Upper lobe of left lung (tissue), 6 donors: ENCODE measurements around the gene CAMK2N1. TPM values are rescaled to one million over a fixed set of nuclear protein-coding genes. Genes with fewer than 3 reads are reported as not detected.

Experiments
- ATAC-seq, 2 donors: fragments of 200-7000 bp; cut with Tn5 transposase; one replicate each; pipeline ENCODE4 v1.9.1; 2022; ENCODE audit warnings: mild to moderate bottlenecking in 2 of 2, moderate library complexity in 2 of 2; ENCODE audit not compliant: low FRiP score in 2 of 2
- DNase-seq, 2 donors: peaks; one replicate each; pipeline ENCODE4 v3.0.0-alpha.2; 2019 to 2020
- H3K27ac ChIP-seq, 4 donors: fragments of 200-600 bp; sonication (generic); one replicate each; pipeline ENCODE4 v1.5.1; 2016 to 2019
- H3K27me3 ChIP-seq, 4 donors: fragments of 200-600 bp; sonication (generic); one replicate each; pipeline ENCODE4 v1.5.1; 2017 to 2019
- H3K36me3 ChIP-seq, 4 donors: fragments of 200-600 bp; sonication (generic); one replicate each; pipeline ENCODE4 v1.5.1; 2016 to 2019
- H3K4me1 ChIP-seq, 4 donors: fragments of 200-600 bp; sonication (generic); one replicate each; pipeline ENCODE4 v1.5.1; 2018 to 2019
- H3K4me3 ChIP-seq, 4 donors: fragments of 200-600 bp; sonication (generic); one replicate each; pipeline ENCODE4 v1.5.1; 2017 to 2019; ENCODE audit warnings: mild to moderate bottlenecking in 2 of 4, moderate library complexity in 1 of 4
- H3K9me3 ChIP-seq, 4 donors: fragments of 200-600 bp; sonication (generic); one replicate each; pipeline ENCODE4 v1.5.1; 2018 to 2019
- EP300 ChIP-seq, 4 donors: sonication (generic); formaldehyde crosslinking; IDR thresholded peaks; one replicate each; pipeline ENCODE4 v1.5.1; 2017; ENCODE audit warnings: antibody characterized with exemption in 4 of 4, control low read depth in 2 of 4
- POLR2A ChIP-seq, 4 donors: fragments of 450-650 bp; IDR thresholded peaks; one replicate each; pipeline ENCODE4 v1.5.1; 2016 to 2017; ENCODE audit warnings: antibody characterized with exemption in 4 of 4, mild to moderate bottlenecking in 2 of 4
- POLR2AphosphoS5 ChIP-seq, 2 donors: sonication (generic); formaldehyde crosslinking; IDR thresholded peaks; one replicate each; pipeline ENCODE4 v1.5.1; 2017; ENCODE audit warnings: antibody characterized with exemption in 2 of 2
- WGBS, 2 donors: methylation state at CpG; one replicate each; pipeline ENCODE4 v1.1.5; 2017 to 2018; 5-methylcytosine and 5-hydroxymethylcytosine counted together
- total RNA-seq, 6 donors: library from RNA; depleted of rRNA in 4 of 6; stranded (reverse); fragments of >200 nt in 4 of 6; gene quantifications; one replicate each; pipeline versions ENCODE4 v1.1.0 to v1.2.1, GENCODE V29; 2016 to 2021
- TF ChIP-seq, protein P1 (sequence below), 6 experiments: fragments of 450-650 bp in 4 of 6; fragments of 200-600 bp in 2 of 6; sonication (generic) in 2 of 6; IDR thresholded peaks; one replicate each; pipeline ENCODE4 v1.5.1; 2016 to 2019; ENCODE audit warnings: antibody characterized with exemption in 6 of 6
- donor health status: DM: no; HTN: no; CAD: no; lungs with moderate emphysema.
- donor health status: DM: no; HTN: yes; CAD: no; lungs with severe emphysema.

The CAMK2N1 gene
- total RNA-seq, 6 donors from 2014 or later, result 18.4 to 63.9 (median 28.1) TPM

- Histone ChIP-seq H3K27ac (peak overlapping the region; percentile 64 to 83 (median 82)), H3K4me3 (peak overlapping the region in 3 of 4 donors; percentile 45 to 64 (median 58)), H3K4me1 (peaks cover 20 to 35% (median 25%) of the 10 kb centered on the region in 4 donors), H3K36me3 (no peaks in the 10 kb centered on the region), H3K27me3 (peaks cover 0 to 40% (median 22%) of the 10 kb centered on the region in 4 donors), H3K9me3 (no peaks in the 10 kb centered on the region)
- WGBS, 2 donors, result 26 to 30% methylated on average over 16 of the region's 16 CpGs
- ATAC-seq (no peak), DNase-seq (no peak)
- TF ChIP-seq POLR2A (IDR thresholded peaks at IDR 0.05) (no peak), POLR2AphosphoS5 (IDR thresholded peaks at IDR 0.05) (no peak), EP300 (IDR thresholded peaks at IDR 0.05) (no peak)
- TF ChIP-seq, protein P1, sequence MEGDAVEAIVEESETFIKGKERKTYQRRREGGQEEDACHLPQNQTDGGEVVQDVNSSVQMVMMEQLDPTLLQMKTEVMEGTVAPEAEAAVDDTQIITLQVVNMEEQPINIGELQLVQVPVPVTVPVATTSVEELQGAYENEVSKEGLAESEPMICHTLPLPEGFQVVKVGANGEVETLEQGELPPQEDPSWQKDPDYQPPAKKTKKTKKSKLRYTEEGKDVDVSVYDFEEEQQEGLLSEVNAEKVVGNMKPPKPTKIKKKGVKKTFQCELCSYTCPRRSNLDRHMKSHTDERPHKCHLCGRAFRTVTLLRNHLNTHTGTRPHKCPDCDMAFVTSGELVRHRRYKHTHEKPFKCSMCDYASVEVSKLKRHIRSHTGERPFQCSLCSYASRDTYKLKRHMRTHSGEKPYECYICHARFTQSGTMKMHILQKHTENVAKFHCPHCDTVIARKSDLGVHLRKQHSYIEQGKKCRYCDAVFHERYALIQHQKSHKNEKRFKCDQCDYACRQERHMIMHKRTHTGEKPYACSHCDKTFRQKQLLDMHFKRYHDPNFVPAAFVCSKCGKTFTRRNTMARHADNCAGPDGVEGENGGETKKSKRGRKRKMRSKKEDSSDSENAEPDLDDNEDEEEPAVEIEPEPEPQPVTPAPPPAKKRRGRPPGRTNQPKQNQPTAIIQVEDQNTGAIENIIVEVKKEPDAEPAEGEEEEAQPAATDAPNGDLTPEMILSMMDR (IDR thresholded peaks at IDR 0.05), result no peak
Observed at GRCh38 chr1:20483098-20483832, 2.7 kb downstream of the CAMK2N1 start.

DNA sequence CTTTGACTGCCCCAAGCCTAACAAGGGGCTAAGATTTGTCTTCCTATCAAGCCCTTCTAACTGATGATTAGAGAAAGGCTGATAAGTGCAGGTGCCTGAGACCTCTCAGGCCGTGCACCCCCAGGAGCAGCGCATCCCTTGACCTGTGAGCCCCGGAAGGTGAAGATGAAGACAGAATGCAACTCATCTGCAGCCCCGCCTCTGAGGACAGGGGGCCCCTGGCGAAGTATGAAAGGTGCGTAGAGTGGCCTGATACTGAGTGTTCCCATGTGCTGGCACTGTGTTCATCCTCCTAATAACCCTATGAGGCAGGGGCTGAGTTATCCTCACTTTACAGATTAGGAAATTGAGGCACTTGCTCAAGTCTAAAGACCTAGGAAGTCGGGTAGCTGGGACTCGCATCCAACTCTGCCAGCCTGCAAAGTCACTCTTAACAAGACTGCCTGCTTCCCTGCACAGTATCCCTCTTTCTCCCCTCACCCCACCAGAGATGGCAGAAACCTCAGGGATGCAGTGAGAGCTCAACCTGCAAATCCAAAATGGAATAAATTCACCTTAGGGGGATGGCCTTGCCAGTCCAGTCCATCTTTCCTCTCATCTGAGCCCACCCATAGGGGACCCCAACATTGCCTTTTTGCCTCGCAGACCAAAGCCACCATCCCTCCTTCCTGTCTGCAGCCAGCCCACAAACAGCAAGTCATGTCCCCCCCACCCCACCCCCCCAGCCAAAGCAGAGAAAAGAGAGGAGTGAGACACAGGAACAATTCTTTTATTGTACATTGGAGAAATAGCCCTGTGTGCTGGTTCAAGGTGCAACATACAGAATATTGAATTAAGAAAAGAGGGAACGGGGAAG lies 4.1 kb downstream of the CAMK2N1 start:
- DNase-seq, result no peak
- ATAC-seq, result no peak
- 28 to 37% methylated on average over 5 to 10 of the region's 10 CpGs for WGBS, 2 donors
- Histone ChIP-seq H3K4me3 (no peak overlapping the region), H3K36me3 (no peaks in the 10 kb centered on the region), H3K4me1 (peaks cover 25 to 36% (median 29%) of the 10 kb centered on the region in 4 donors), H3K9me3 (no peaks in the 10 kb centered on the region), H3K27ac (peak overlapping the region in 3 of 4 donors; percentile 27 to 35 (median 30)), H3K27me3 (peaks cover 0 to 41% (median 21%) of the 10 kb centered on the region in 4 donors)
- TF ChIP-seq POLR2AphosphoS5 (IDR thresholded peaks at IDR 0.05) (no peak), POLR2A (IDR thresholded peaks at IDR 0.05) (no peak), EP300 (IDR thresholded peaks at IDR 0.05) (no peak)
- TF ChIP-seq, protein P1 (IDR thresholded peaks at IDR 0.05), result no peak

DNA sequence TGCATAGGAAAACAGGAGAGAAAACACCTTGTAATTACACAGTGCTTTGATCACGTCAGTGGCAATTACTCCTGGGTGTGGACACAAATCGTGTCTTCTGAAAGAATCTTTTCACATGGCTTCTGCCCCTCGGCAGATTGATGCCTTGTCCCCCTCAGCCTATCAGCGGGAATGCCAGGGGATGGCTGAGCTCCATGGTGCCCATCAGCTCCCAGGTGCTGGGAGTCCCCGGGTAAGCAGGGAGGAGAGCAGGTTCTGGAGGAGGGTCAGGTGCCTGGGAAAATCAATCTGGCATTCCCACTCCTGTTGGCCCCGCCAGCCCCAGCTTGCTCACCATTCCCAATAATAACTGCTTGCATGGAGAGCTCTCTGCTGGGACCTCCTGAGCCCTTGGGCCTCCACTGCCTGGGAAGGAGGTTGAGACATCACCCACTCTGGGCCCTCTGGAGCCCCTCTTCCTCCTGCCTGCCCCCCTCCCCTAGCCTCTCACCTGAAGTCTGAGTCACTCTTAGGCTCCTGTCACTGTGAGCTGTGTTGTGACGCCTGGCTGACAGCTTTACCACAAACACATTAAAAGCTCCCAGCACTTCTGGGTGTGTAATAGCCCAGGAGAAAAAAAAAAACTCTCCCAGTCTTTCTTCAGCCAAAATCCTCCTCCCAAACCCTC lies 4.9 kb downstream of the CAMK2N1 start:
- H3K4me3 ChIP-seq, result no peak overlapping the region
- no peaks in the 10 kb centered on the region for H3K36me3 ChIP-seq
- peak overlapping the region in 2 of 4 donors; percentile 27 to 35 for H3K27ac ChIP-seq
- H3K9me3 ChIP-seq, result no peaks in the 10 kb centered on the region
- ATAC-seq, result no peak
- peaks cover 19 to 36% (median 30%) of the 10 kb centered on the region in 4 donors for H3K4me1 ChIP-seq
- WGBS, 2 donors, result 52 to 53% methylated on average over 7 of the region's 7 CpGs
- TF ChIP-seq POLR2AphosphoS5 (IDR thresholded peaks at IDR 0.05) (no peak), POLR2A (IDR thresholded peaks at IDR 0.05) (no peak)
- H3K27me3 ChIP-seq, result peaks cover 0 to 41% (median 20%) of the 10 kb centered on the region in 4 donors
- no peak for DNase-seq

- Histone ChIP-seq H3K4me3 (no peak overlapping the region), H3K9me3 (no peaks in the 10 kb centered on the region), H3K27ac (peak overlapping the region in 1 of 4 donors; percentile 27), H3K27me3 (peaks cover 0 to 37% (median 17%) of the 10 kb centered on the region in 4 donors), H3K36me3 (no peaks in the 10 kb centered on the region), H3K4me1 (peaks cover 15 to 30% (median 26%) of the 10 kb centered on the region in 4 donors)
- DNase-seq (no peak), ATAC-seq (no peak)
- TF ChIP-seq, protein P1 (IDR thresholded peaks at IDR 0.05), result no peak
- no peak for TF ChIP-seq EP300 (IDR thresholded peaks at IDR 0.05)
- TF ChIP-seq POLR2A (IDR thresholded peaks at IDR 0.05), result no peak
- no peak for TF ChIP-seq POLR2AphosphoS5 (IDR thresholded peaks at IDR 0.05)
- WGBS, 2 donors, result 63 to 69% methylated on average over 10 of the region's 10 CpGs
Observed at GRCh38 chr1:20480243-20480944, 5.6 kb downstream of the CAMK2N1 start.
